A549 (cell line): Measurements from ENCODE around the gene CDC42BPB.

Experiments used
- PHF8 ChIP-seq: fragments of 200-600 bp; sonication (generic); IDR thresholded peaks from 2 replicates; pipeline ENCODE4 v1.6.1; 2016; ENCODE audit warnings: low read depth, mild to moderate bottlenecking, antibody characterized with exemption, moderate library complexity, borderline replicate concordance
- POLR2A ChIP-seq: IDR thresholded peaks from 2 replicates; pipeline ENCODE4 v1.6.1; 2012; ENCODE audit warnings: mild to moderate bottlenecking, low read length
- SMC3 ChIP-seq: fragments of >200 bp; sonication (Bioruptor Twin); formaldehyde crosslinking; IDR thresholded peaks from 3 replicates; pipeline ENCODE4 v1.6.1; 2018; ENCODE audit warnings: inconsistent platforms
- TF ChIP-seq, protein P1 (sequence below): fragments of >200 bp; sonication (Bioruptor Twin); formaldehyde crosslinking; IDR thresholded peaks from 3 replicates; pipeline ENCODE4 v1.5.1; 2016

DNA sequence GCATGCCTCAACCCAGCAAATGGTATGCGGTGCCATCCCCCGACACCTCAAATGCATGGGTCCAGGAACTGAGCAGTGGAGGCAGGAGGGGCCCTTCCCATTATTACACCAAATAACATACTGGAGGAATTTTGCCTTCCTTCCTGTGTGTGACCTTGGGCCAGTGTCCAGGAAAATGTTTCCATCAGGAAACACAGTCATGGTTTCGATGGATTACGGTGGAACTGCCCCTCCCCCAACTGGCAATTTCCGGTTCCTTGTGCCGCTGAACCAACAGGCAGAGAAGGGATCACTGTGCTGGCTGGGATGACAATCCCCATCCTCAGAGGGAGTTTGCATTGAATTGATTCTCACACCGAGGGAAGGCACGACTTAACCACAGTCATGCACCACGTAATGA, 9.1 kb upstream of the CDC42BPB start:
- TF ChIP-seq SMC3, result no peak
- TF ChIP-seq, protein P1, sequence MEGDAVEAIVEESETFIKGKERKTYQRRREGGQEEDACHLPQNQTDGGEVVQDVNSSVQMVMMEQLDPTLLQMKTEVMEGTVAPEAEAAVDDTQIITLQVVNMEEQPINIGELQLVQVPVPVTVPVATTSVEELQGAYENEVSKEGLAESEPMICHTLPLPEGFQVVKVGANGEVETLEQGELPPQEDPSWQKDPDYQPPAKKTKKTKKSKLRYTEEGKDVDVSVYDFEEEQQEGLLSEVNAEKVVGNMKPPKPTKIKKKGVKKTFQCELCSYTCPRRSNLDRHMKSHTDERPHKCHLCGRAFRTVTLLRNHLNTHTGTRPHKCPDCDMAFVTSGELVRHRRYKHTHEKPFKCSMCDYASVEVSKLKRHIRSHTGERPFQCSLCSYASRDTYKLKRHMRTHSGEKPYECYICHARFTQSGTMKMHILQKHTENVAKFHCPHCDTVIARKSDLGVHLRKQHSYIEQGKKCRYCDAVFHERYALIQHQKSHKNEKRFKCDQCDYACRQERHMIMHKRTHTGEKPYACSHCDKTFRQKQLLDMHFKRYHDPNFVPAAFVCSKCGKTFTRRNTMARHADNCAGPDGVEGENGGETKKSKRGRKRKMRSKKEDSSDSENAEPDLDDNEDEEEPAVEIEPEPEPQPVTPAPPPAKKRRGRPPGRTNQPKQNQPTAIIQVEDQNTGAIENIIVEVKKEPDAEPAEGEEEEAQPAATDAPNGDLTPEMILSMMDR, result no peak
- no peak for TF ChIP-seq POLR2A
- TF ChIP-seq PHF8, result no peak
